ENCODE results near the gene CHD5. TPM values are rescaled to one million over a fixed set of nuclear protein-coding genes. Genes with fewer than 3 reads are reported as not detected.

Gene CHD5
- total RNA-seq, 1 experiment from 2014 or later: 1.6 TPM

- Histone ChIP-seq H3K23me2 (ENCODE audit: insufficient read length, low read depth, low read length, poor library complexity, severe bottlenecking) (no peaks in the 10 kb centered on the region), H2AFZ (ENCODE audit: low read length) (no peak overlapping the region), H3K27me3 (ENCODE audit: insufficient read depth, low read length) (no peaks in the 10 kb centered on the region), H4K8ac (replicated peaks; ENCODE audit: insufficient read length, low read depth, low read length) (no peak overlapping the region), H4K91ac (ENCODE audit: insufficient read length, low read depth, low read length) (no peak overlapping the region), H2BK5ac (ENCODE audit: insufficient read length, low read length) (no peak overlapping the region), H3K9ac (ENCODE audit: extremely low read depth, insufficient read length, low read length) (no peak overlapping the region), H3K4me1 (ENCODE audit: insufficient read depth, low read length) (no peaks in the 10 kb centered on the region), H2BK12ac (ENCODE audit: insufficient read length, low read depth, low read length) (no peak overlapping the region), H2AK5ac (ENCODE audit: insufficient read length, low read length) (no peak overlapping the region), H3K79me2 (ENCODE audit: insufficient read depth, low read length) (no peaks in the 10 kb centered on the region), H2BK15ac (ENCODE audit: low read depth, low read length) (no peak overlapping the region), H3K79me1 (ENCODE audit: insufficient read depth, low read depth, low read length, poor library complexity, severe bottlenecking) (no peaks in the 10 kb centered on the region), H3K27ac (ENCODE audit: insufficient read length, low read depth, low read length) (no peak overlapping the region), H3K9me3 (ENCODE audit: control insufficient read depth, low read depth, low read length) (no peaks in the 10 kb centered on the region), H3K4ac (ENCODE audit: low read depth, low read length) (no peak overlapping the region), H2BK20ac (ENCODE audit: low read depth, low read length, poor library complexity, severe bottlenecking) (no peak overlapping the region), H3K23ac (ENCODE audit: insufficient read length, low read depth, low read length) (no peak overlapping the region), H4K5ac (ENCODE audit: insufficient read length, low read depth, low read length) (no peak overlapping the region), H3K4me2 (ENCODE audit: insufficient read depth, insufficient read length, low read length) (no peak overlapping the region), H3T11ph (ENCODE audit: low read length) (no peak overlapping the region), H4K20me1 (ENCODE audit: control insufficient read depth, insufficient read depth, insufficient read length) (no peaks in the 10 kb centered on the region), H3K56ac (ENCODE audit: insufficient read length, low read depth, low read length) (no peak overlapping the region), H2BK120ac (ENCODE audit: low read depth, low read length, poor library complexity, severe bottlenecking) (no peak overlapping the region), H3K18ac (ENCODE audit: insufficient read length, low read depth, low read length) (no peak overlapping the region), H3K14ac (ENCODE audit: insufficient read depth, low read length) (no peak overlapping the region; the same call in 1 of the 2 replicates)
- H3K4me3 Mint-ChIP-seq: no peak overlapping the region
- H3K27ac Mint-ChIP-seq: no peak overlapping the region; a peak in 1 of 7 replicates
- DNase-seq: no peak
- H3K9me3 Mint-ChIP-seq: peaks cover 9% of the 10 kb centered on the region in 2 experiments
- peaks cover 0 to 5% (median 0%) of the 10 kb centered on the region in 3 experiments; a peak in 4 of 7 replicates for H3K36me3 Mint-ChIP-seq (ENCODE audit: insufficient read depth in 1 of 3, low read depth in 3 of 3)
- peaks cover 17% of the 10 kb centered on the region for H3K27me3 Mint-ChIP-seq (ENCODE audit: low read depth)
- H3K4me1 Mint-ChIP-seq: no peaks in the 10 kb centered on the region
- TF ChIP-seq CTCF (conservative IDR thresholded peaks at IDR 0.05): no peak
- WGBS (ENCODE audit: extremely low coverage, insufficient read length, low lambda C conversion rate): no CpG with 5 or more reads among the region's 16 CpGs
These were observed 43.5 kb downstream of the CHD5 start for GRCh38 chr1:6136516-6137220.
